Keratinocyte (primary cell): ENCODE results near the gene LPCAT1. TPM values are rescaled to one million over a fixed set of nuclear protein-coding genes. Genes with fewer than 3 reads are reported as not detected.
"Not testable (repeated sequence)": the region's sequence is repeated elsewhere in the genome, so short reads cannot be mapped to it uniquely, and the experiment has no call there.

Source experiments
- DNase-seq: peaks from one replicate; pipeline ENCODE4 v3.0.0-alpha.2; 2011; ENCODE audit warnings: low read depth, missing footprints, low spot score
- FAIRE-seq: peaks from 2 replicates; lab custom pipeline; 2011; peaks lifted over from hg19 to GRCh38; lab: Jason Lieb, UNC
- H2AFZ ChIP-seq: 2 replicates; pipeline ENCODE4 v1.6.0; 2012; ENCODE audit warnings: low read length, control low read depth, inconsistent platforms; ENCODE audit not compliant: control insufficient read depth
- H3K27ac ChIP-seq: 2 replicates; pipeline ENCODE4 v1.5.1; 2011; ENCODE audit warnings: low read length; ENCODE audit not compliant: control insufficient read depth, insufficient read depth
- H3K27me3 ChIP-seq: 3 replicates; pipeline ENCODE4 v1.6.0; 2011; ENCODE audit warnings: low read length; ENCODE audit not compliant: control insufficient read depth, insufficient read depth; ENCODE audit errors: extremely low read depth
- H3K36me3 ChIP-seq, 2 experiments: 2 replicates in 1 of 2; 3 replicates in 1 of 2; pipeline ENCODE4 v1.5.1; 2011; ENCODE audit warnings: low read length in 2 of 2, mild to moderate bottlenecking in 1 of 2; ENCODE audit not compliant: control insufficient read depth in 2 of 2, insufficient read depth in 2 of 2; ENCODE audit errors: extremely low read depth in 1 of 2
- H3K4me1 ChIP-seq: 3 replicates; pipeline ENCODE4 v1.5.1; 2011; ENCODE audit warnings: low read length; ENCODE audit not compliant: control insufficient read depth, insufficient read depth; ENCODE audit errors: extremely low read depth
- H3K4me2 ChIP-seq: 3 replicates; pipeline ENCODE4 v1.6.0; 2011; ENCODE audit warnings: low read depth, low read length; ENCODE audit not compliant: control insufficient read depth, insufficient read depth; ENCODE audit errors: extremely low read depth
- H3K4me3 ChIP-seq, 3 experiments: fragments of 200-600 bp in 1 of 3; sonication (generic) in 1 of 3; 2 replicates in 2 of 3; 3 replicates in 1 of 3; pipeline ENCODE4 v1.5.1; 2011 to 2016; ENCODE audit warnings: low read length in 3 of 3, mild to moderate bottlenecking in 3 of 3, control low read depth in 2 of 3, inconsistent platforms in 1 of 3, low read depth in 1 of 3, mixed read lengths in 1 of 3, mixed run types in 1 of 3, moderate library complexity in 1 of 3; ENCODE audit not compliant: control insufficient read depth in 2 of 3, insufficient read depth in 2 of 3; ENCODE audit errors: extremely low read depth in 1 of 3
- H3K79me2 ChIP-seq: 2 replicates; pipeline ENCODE4 v1.6.0; 2012; ENCODE audit warnings: low read length; ENCODE audit not compliant: control insufficient read depth, insufficient read depth
- H3K9ac ChIP-seq: 3 replicates; pipeline ENCODE4 v1.6.0; 2011; ENCODE audit warnings: low read length; ENCODE audit not compliant: control insufficient read depth, insufficient read depth; ENCODE audit errors: extremely low read depth
- H3K9me1 ChIP-seq: 3 replicates; pipeline ENCODE4 v1.6.0; 2011; ENCODE audit warnings: low read length; ENCODE audit not compliant: control insufficient read depth, insufficient read depth; ENCODE audit errors: extremely low read depth
- H3K9me3 ChIP-seq: 2 replicates; pipeline ENCODE4 v1.5.1; 2012; ENCODE audit warnings: low read depth, low read length; ENCODE audit not compliant: control insufficient read depth
- H4K20me1 ChIP-seq: 3 replicates; pipeline ENCODE4 v1.6.0; 2011; ENCODE audit warnings: low read length; ENCODE audit not compliant: control insufficient read depth, insufficient read depth; ENCODE audit errors: extremely low read depth
- CTCF ChIP-seq, 3 experiments: IDR thresholded peaks in 1 of 3; conservative IDR thresholded peaks in 1 of 3; optimal IDR thresholded peaks in 1 of 3; 2 replicates in 2 of 3; 3 replicates in 1 of 3; pipeline versions ENCODE3 to v1.5.1; 2011; ENCODE audit warnings: low read length in 3 of 3, mild to moderate bottlenecking in 3 of 3, moderate library complexity in 2 of 3, control low read depth in 1 of 3, inconsistent platforms in 1 of 3; ENCODE audit not compliant: insufficient read depth in 2 of 3; ENCODE audit errors: extremely low read depth in 1 of 3
- EZH2 ChIP-seq: IDR thresholded peaks from one replicate; pipeline ENCODE4 v1.6.1; 2012; ENCODE audit warnings: inconsistent platforms, mild to moderate bottlenecking, low read length, moderate library complexity
- dilution Hi-C: fragments of 300-500 bp; cut with MboI; formaldehyde crosslinking; loops from one replicate; pipeline ENCODE4 v1.7.0; 2020; ENCODE audit warnings: low sequenced_read_pairs; ENCODE audit not compliant: extremely low pct_ligation_motif_present
- polyA plus RNA-seq, 5 experiments: library from polyadenylated mRNA; depleted of rRNA in 3 of 5; stranded (reverse) in 3 of 5; stranded (forward) in 1 of 5; unstranded in 1 of 5; fragments of >200 nt; gene quantifications; 1 replicate in 1 of 5; 2 replicates in 3 of 5; 3 replicates in 1 of 5; pipeline versions ENCODE4 v1.2.1 to v1.2.3, GENCODE V29; 2011 to 2012; ENCODE audit warnings: missing spikeins in 2 of 5, low read depth in 1 of 5, low replicate concordance in 1 of 5

The LPCAT1 gene
- polyA plus RNA-seq, 1 donor (not counting 4 experiments of a cell fraction or from before 2014, with no cell fraction given) = 32.9 TPM

- TF ChIP-seq CTCF (optimal IDR thresholded peaks at IDR 0.05 in 1 of 3, IDR thresholded peaks at IDR 0.05 in 1 of 3, conservative IDR thresholded peaks at IDR 0.05 in 1 of 3; ENCODE audit: extremely low read depth in 1 of 3, insufficient read depth in 2 of 3, low read length in 3 of 3) (peak in 1 of 3 experiments; percentile 16), EZH2 (no peak)
- no peak overlapping the region for H2AFZ ChIP-seq
- peaks cover 15% of the 10 kb centered on the region for H3K4me1 ChIP-seq
- H3K4me3 ChIP-seq = no peak overlapping the region
- dilution Hi-C loops = no loop called here
- no peaks in the 10 kb centered on the region for H3K79me2 ChIP-seq
- no peak overlapping the region for H3K27ac ChIP-seq
- no peaks in the 10 kb centered on the region for H3K9me1 ChIP-seq
- DNase-seq = no peak
- H3K27me3 ChIP-seq = no peaks in the 10 kb centered on the region
- no peak overlapping the region for H3K4me2 ChIP-seq
- no peaks in the 10 kb centered on the region for H3K9me3 ChIP-seq
- no peak overlapping the region for H3K9ac ChIP-seq
- no peaks in the 10 kb centered on the region for H4K20me1 ChIP-seq
- no peaks in the 10 kb centered on the region for H3K36me3 ChIP-seq
- no peak for FAIRE-seq
These were observed 16.4 kb upstream of the LPCAT1 start for GRCh38 chr5:1540166-1540565.

GRCh38 chr5:1539393-1540161 lies 15.8 kb upstream of the LPCAT1 start:
- H3K4me2 ChIP-seq, H3K36me3 ChIP-seq, H3K79me2 ChIP-seq, H3K9me3 ChIP-seq, dilution Hi-C loops, H3K9ac ChIP-seq, H4K20me1 ChIP-seq, H3K27ac ChIP-seq, DNase-seq, H3K9me1 ChIP-seq, H2AFZ ChIP-seq, FAIRE-seq, H3K4me3 ChIP-seq, H3K27me3 ChIP-seq: not testable (repeated sequence)
- H3K4me1 ChIP-seq = peaks cover 15% of the 10 kb centered on the region
